ENCODE data around the gene TMEM272.
A peak's percentile ranks its signal among the peaks of the same experiment; 100 is the strongest.

The TMEM272 gene

DNA sequence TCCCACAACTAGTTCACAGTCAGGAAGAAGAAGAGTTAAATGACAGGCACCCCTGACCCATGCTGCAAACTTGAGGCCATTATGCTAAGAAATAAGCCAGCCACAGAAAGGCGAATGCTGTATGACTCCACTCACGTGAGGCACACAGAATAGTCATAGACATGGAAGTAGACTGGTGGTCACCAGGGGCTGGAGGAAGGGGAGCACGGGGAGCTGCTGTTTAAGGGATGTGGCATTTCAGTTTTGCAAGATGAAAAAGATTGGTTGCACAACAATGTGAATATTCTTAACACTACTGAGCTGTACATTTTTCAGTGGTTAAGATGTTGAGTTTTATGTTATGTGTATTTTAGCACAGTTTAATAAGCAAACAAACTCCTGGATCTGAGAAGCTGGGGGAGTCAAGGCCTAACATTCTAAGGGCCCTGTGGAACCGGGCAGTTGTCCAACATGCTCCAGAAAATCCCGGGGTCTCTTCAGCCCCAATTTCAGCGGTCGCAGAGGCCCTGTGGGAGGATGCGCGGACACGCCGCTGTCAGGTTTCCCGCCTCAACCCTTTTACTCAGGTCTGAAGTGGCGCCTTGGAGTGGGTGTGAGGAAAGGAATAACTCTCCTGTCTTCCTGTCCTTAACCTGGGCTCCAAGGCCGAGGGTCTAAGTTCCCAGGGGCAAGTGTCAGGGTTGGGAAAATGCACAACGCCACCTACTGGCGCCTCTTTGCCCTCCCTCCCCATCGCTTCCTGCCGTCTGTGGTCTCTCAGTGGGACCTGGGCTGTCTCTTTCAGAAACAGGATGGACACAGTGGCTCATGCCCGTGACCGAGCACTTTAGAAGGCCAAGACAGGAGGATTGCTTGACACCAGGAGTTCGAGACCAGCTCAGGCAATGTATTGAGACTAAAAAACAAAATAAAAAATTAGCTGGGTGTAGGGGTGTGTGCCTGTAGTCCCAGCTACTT is 4.4 kb upstream of the TMEM272 start:
- peak; percentile 28 for DNase-seq

GRCh38 chr13:51848674-51849073 is 3.7 kb upstream of the TMEM272 start:
- no peak for DNase-seq

DNA sequence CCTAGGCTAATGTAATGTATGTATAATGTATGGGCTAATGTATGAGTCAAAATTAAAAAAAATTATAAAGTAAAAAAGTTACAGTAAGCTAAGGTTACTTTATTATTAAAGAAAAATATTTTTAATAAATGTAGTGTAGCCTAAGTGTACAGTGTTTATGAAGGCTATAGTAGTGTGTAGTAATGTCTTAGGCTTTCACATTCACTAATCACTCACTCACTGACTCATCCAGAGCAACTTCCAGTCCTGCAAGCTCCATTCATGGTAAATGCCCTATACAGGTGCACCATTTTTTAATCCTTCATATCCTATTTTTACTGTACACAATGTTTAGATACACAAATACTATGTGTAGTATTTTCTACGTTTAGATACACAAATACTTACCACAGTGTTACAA is 1.8 kb upstream of the TMEM272 start:
- no peak for DNase-seq

DNA sequence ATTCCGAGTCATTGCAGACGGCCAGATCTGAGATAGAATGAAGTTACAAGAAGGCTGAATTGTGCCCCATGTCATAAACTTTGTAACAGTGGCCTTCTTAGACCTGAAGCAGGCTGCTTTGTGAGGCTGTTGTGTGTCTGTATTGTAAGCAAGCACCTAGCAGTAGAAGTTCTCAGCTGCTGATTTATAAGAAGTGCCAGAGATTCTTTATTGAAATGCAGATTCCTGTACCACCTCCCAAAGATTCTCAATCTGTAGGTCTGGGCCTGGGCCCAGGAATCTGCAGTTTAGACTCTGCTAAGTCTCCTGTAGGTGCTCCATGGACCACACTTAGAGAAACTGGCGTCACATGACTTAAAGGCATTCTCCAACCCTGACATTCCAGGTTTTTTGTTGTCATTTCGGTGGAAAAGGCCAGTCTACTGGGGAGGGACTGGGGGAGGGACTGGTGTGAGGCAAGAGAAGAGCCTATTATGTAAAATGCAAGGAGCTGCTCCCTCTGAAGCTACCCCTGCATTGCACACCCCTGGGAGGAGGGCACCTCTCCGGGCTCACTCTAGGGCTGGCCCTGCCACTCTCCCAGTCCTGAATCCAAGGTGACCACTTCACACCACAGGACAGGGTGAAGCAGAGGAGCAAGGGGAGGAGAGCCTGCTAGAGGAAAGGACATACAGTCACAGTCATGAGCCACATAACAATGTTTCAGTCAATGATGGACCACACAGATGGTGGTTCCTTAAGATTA is 769 bp upstream of the TMEM272 start:
- DNase-seq: no peak

DNA sequence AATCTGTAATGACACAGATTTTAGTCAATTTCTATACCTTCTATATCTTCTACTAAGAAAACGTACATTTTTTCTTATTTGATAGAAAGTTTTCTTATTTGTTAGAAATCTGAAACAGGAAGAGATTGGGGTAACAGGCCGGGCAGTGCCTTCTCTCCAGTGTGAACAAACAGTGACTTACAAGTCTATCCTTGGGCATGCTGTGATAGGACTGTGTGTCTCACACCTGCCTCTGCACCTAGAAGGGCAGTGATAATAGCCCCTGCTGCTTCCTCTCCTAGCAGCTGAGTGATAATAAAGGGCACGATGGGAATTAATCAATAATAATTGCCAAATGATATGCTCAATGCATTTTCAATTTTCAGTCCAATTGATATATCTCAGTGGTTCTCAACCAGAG is 1.4 kb downstream of the TMEM272 start:
- DNase-seq: no peak

- no peak for DNase-seq
Observed at GRCh38 chr13:51841732-51842131, 3.2 kb downstream of the TMEM272 start.

GRCh38 chr13:51840917-51841316 is 4.1 kb downstream of the TMEM272 start:
- no peak for DNase-seq

GRCh38 chr13:51839711-51840540 is 5.1 kb downstream of the TMEM272 start:
- no peak for DNase-seq

- DNase-seq: no peak
Observed at GRCh38 chr13:51838240-51838846, 6.6 kb downstream of the TMEM272 start.

DNA sequence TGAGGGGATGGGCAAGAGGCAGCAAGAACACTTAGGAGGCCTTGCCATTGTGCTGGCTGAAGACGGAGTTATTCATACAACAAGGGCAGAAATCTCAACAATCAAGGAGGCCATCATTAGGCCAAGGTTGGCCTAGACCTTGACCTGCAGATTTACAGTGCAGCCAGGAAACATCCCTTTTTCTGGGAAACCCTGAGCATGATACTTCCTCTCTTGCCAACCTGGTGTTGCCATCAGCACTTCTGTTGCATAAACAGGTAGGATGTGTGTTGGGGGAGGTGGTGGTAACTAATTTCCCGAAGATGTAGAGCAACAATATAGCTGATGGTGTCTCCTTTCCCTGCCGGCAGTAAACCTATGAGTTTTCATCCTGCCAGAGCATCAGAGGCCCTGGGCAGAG is 8.0 kb downstream of the TMEM272 start:
- no peak for DNase-seq

GRCh38 chr13:51834581-51835171 is 10.3 kb downstream of the TMEM272 start:
- DNase-seq: no peak

- no peak for DNase-seq
Observed at GRCh38 chr13:51833980-51834379, 11.0 kb downstream of the TMEM272 start.

DNA sequence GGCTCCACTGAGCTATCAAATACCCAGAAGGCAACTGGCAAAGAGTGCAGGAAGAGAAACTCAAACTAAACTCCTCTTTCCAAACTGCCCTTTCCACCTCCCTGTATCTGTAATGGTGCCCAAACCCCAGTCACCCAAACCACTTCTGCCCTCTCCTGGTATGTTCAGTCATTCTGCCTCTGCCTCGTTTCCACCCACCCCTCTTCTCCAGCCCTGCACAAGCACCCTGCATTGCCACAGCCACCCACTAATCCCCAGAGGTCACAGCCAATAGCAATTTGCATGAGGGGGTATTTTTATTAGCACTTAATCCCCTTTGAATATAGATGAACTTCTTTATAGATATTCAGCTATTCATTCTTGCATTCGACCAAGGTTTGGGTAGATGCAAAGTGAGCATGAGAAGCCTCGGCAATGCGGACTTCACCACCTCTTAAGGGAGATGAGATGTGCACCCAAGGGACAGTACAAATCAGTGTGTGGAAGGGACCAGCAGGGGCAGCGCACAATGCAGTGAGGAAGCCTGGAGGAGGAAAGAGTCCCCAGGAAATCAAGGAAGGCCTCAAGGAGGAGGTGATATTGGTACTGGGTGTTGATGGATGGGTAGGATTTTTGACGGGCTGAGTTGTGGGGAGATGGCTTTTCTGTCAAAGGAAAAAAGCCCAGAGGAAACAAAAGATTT is 12.4 kb downstream of the TMEM272 start:
- DNase-seq: peak; percentile 63

- DNase-seq: no peak
Observed at GRCh38 chr13:51831519-51831918, 13.5 kb downstream of the TMEM272 start.

- DNase-seq: no peak
Observed at GRCh38 chr13:51829568-51829899, 15.4 kb downstream of the TMEM272 start.

DNA sequence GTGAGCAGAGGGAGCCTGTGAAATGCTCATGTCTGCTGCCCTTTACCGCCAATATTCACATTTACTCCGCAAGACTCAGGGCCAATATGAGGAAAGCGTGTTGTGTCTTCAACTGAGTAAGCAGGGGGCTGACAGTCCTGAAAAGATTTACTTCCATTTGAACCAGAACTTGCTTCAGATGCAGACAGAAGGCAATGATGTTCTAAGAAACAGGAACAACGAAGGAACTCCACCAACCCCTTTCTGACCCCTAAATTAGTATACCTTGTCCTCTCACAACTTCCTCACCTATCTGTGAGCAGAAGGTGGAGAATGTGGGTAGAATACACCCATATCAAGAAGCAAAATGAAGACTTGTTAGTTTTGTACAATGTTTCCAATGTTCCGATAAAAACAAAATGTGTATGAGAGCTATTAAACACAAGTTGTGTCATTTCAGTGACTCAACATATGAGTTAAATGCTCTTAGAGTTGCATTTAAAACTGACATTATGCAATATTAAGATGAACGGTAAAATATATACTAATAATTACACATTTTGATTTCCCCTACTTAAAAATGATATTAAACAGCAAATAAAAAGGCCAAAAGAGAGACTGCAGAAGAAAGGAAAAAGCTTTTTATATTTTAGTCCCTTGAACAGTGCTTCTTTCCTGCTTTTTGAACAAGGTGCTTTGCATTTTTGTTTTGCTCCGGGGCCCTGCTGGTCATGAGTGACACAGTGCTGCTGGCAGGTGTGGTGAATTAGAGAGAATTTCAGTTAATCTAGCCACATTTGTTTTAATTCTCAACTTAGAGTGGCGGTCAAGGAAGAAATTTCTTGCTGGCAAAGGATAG is 16.0 kb downstream of the TMEM272 start:
- DNase-seq: no peak

- DNase-seq: no peak
Observed at GRCh38 chr13:51827254-51827653, 17.7 kb downstream of the TMEM272 start.

DNA sequence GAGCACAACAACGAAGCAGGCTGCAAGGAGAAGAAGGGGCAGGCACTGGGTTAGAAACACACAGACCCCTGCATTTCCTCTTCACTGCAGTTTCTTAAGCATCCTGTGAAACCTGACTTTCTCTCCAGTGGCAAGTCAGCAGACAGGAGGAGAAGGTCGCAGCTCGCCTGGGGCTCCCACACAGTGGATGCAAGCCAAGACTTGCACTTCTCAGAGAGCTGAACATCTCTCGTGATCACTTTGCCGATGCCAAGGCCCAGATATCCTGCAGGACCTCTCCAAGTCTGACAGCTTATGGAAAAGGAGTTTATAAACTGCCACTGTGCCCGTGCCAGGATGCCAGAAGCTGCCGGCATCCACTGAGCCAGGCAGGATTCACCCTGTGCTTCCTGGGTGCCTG is 18.4 kb downstream of the TMEM272 start:
- DNase-seq: no peak

DNA sequence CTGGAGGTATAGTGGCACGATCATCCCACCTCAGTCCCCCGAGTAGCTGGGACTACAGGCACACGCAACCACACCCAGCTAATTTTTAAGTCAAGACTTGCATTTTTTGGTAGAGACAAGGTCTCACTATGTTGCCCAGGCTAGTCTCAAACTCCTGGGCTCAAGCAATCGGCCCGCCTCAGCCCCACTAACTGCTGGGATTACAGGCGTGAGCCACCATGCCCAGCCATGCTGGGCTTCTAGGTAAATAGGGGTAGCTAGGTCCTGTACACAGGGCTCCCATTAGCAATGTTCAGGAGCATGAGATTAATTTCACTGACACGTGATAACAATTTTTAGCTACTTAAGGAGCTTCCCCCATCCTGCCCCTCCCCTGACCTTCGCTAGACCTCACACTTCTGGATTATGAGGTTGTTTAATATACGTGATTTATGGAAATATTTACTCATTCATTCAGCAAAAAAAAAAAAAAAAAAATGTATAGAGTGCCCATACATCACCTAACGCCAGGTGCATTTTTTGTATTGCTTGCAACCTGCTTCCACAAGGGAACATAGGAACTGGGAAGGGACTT is 19.2 kb downstream of the TMEM272 start:
- DNase-seq: no peak

DNA sequence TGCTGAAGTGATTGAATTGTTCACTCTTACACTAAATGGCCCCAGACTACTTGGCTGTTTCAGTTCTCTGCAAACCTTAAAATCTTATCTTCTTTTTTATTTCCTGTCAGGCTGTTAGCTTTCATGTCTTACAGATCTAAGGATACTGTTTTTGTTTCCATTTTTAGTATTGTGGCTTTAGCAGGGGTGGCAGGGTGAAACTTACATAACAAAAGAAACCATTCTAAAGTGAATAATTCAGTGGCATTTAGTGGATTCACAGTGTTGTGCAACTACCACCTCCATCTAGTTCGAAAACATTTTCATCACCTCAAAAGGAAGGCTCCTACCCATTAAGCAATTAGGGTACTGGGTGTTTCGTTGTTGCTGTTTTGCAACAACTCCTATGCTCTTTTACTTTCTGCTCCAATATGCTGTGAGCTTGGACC is 19.8 kb downstream of the TMEM272 start:
- no peak for DNase-seq

Measured in stimulated activated CD4-positive, alpha-beta T cell treated with anti-CD3 and anti-CD28 coated beads, Interleukin-4, amount 100 ng/mL, for 24 hours (primary cell).